GM21528 (cell line): ENCODE measurements around the gene LRP5.
"Not testable (repeated sequence)": the region's sequence is repeated elsewhere in the genome, so short reads cannot be mapped to it uniquely, and the experiment has no call there.

ENCODE experiments used
- ATAC-seq: cut with Tn5 transposase; IDR thresholded peaks from one replicate; pipeline ENCODE4 v1.9.1; 2021; ENCODE audit warnings: mild to moderate bottlenecking, moderate library complexity; ENCODE audit not compliant: unreplicated experiment, low FRiP score

Gene LRP5

GRCh38 chr11:68279676-68280075 is 32.7 kb upstream of the LRP5 start:
- ATAC-seq, result no peak

- ATAC-seq, result peak; percentile 63
These were observed 30.1 kb upstream of the LRP5 start for GRCh38 chr11:68282141-68282860.

- ATAC-seq, result no peak
These were observed 29.5 kb upstream of the LRP5 start for GRCh38 chr11:68282861-68283230.

GRCh38 chr11:68284588-68284987 is 27.8 kb upstream of the LRP5 start:
- not testable (repeated sequence) for ATAC-seq

GRCh38 chr11:68287419-68287818 is 25.0 kb upstream of the LRP5 start:
- ATAC-seq, result no peak

- no peak for ATAC-seq
These were observed 22.9 kb upstream of the LRP5 start for GRCh38 chr11:68289456-68289855.

GRCh38 chr11:68293708-68294107 is 18.7 kb upstream of the LRP5 start:
- ATAC-seq, result no peak

- ATAC-seq, result no peak
These were observed 17.1 kb upstream of the LRP5 start for GRCh38 chr11:68295271-68295670.

GRCh38 chr11:68295940-68296339 is 16.5 kb upstream of the LRP5 start:
- ATAC-seq, result no peak

- ATAC-seq, result no peak
These were observed 15.9 kb upstream of the LRP5 start for GRCh38 chr11:68296344-68297051.

- ATAC-seq, result no peak
These were observed 15.4 kb upstream of the LRP5 start for GRCh38 chr11:68297052-68297378.

GRCh38 chr11:68297494-68297811 is 14.9 kb upstream of the LRP5 start:
- ATAC-seq, result no peak

- ATAC-seq, result no peak
These were observed 14.4 kb upstream of the LRP5 start for GRCh38 chr11:68297812-68298658.

- no peak for ATAC-seq
These were observed 13.5 kb upstream of the LRP5 start for GRCh38 chr11:68298659-68299516.

GRCh38 chr11:68299517-68299879 is 12.9 kb upstream of the LRP5 start:
- not testable (repeated sequence) for ATAC-seq

GRCh38 chr11:68300076-68300830 is 12.1 kb upstream of the LRP5 start:
- no peak for ATAC-seq

GRCh38 chr11:68302256-68302655 is 10.1 kb upstream of the LRP5 start:
- no peak for ATAC-seq

GRCh38 chr11:68302670-68303069 is 9.7 kb upstream of the LRP5 start:
- no peak for ATAC-seq

GRCh38 chr11:68303083-68303482 is 9.3 kb upstream of the LRP5 start:
- ATAC-seq, result no peak
